ENCODE measurements around the gene PRC1.

DNA sequence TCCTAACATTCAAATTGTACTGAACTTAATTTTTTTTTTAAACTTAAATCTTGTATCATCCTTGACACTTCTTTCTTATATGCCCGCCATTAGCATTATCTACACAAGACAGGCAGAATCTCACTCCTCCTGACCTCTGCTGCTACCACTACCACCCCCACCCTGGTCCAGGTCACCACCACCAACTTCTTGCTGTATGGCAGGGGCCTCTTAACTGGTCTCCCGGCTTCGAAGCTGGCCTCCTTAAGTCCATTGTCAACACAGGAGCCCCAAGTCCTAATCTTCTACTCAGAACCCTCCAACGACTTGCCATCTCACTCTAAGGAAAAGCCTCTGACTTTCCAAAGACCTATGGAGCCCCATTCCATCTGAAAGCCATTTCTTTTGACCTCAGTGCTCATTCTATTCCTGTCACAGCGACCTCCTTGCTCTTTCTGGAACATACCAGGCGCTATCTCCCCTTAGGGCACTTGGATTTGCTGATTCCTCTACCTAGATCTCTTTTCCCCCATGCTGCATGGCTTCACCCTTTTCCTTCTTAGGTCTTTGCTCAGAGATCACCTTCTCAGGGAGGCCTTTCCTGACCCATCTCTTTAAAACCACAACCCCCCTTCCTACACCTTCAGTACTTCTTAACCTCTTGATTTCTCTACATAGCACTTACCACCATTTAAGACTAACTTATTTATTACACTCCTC lies 2.6 kb downstream of the PRC1 start:
- TF ChIP-seq, protein P1, sequence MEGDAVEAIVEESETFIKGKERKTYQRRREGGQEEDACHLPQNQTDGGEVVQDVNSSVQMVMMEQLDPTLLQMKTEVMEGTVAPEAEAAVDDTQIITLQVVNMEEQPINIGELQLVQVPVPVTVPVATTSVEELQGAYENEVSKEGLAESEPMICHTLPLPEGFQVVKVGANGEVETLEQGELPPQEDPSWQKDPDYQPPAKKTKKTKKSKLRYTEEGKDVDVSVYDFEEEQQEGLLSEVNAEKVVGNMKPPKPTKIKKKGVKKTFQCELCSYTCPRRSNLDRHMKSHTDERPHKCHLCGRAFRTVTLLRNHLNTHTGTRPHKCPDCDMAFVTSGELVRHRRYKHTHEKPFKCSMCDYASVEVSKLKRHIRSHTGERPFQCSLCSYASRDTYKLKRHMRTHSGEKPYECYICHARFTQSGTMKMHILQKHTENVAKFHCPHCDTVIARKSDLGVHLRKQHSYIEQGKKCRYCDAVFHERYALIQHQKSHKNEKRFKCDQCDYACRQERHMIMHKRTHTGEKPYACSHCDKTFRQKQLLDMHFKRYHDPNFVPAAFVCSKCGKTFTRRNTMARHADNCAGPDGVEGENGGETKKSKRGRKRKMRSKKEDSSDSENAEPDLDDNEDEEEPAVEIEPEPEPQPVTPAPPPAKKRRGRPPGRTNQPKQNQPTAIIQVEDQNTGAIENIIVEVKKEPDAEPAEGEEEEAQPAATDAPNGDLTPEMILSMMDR (conservative IDR thresholded peaks at IDR 0.05; ENCODE audit: low read length), result no peak
- TF ChIP-seq EZH2phosphoT487 (IDR thresholded peaks at IDR 0.05; ENCODE audit: borderline replicate concordance, low read depth, low read length), result no peak

Data from OCI-LY7 (cell line).